ENCODE data around the gene NPM1. TPM values are rescaled to one million over a fixed set of nuclear protein-coding genes. Genes with fewer than 3 reads are reported as not detected.

The NPM1 gene
- total RNA-seq, 1 experiment from 2014 or later, result 2,112 TPM

DNA sequence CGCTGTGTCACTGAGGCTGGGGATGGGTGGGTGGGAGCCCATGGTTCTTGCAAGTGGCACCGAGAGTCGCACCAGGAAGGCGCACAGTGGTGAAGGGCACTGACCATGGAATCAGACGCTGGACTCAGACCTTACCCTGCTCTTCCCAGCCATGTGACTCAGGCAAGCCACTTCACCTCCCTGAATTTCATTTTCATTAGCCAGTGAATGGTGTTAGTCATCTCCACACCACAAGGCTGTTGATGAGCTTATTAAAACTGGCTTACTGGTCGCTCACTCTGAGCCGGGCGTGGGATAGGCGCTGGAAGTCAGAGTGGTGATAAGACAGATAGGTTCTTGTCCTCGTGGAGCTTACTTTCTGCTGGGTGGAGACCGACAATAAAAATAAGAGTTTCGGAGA, 56.9 kb downstream of the NPM1 start:
- Histone ChIP-seq H3K27me3 (replicated peaks; ENCODE audit: control insufficient read depth, insufficient read depth, low read length) (no peaks in the 10 kb centered on the region), H3K4me1 (no peaks in the 10 kb centered on the region)

GRCh38 chr5:171445644-171446516, 58.2 kb downstream of the NPM1 start:
- Mint-ChIP-seq H3K27ac (ENCODE audit: unreplicated experiment) (no peak overlapping the region), H3K9me3 (ENCODE audit: unreplicated experiment) (no peaks in the 10 kb centered on the region), H3K36me3 (ENCODE audit: insufficient read depth, unreplicated experiment) (no peaks in the 10 kb centered on the region), H3K4me3 (ENCODE audit: unreplicated experiment) (no peak overlapping the region), H3K27me3 (ENCODE audit: insufficient read depth, unreplicated experiment) (no peaks in the 10 kb centered on the region), H3K4me1 (ENCODE audit: low read depth, unreplicated experiment) (no peaks in the 10 kb centered on the region)
- H3K27me3 ChIP-seq (replicated peaks; ENCODE audit: control insufficient read depth, insufficient read depth, low read length), result no peaks in the 10 kb centered on the region
- ChIA-PET POLR2A (no interaction called here), CTCF (no interaction called here)
- BruUV-seq (replicated peaks), result no TSS peak
- TF ChIP-seq, protein P1, sequence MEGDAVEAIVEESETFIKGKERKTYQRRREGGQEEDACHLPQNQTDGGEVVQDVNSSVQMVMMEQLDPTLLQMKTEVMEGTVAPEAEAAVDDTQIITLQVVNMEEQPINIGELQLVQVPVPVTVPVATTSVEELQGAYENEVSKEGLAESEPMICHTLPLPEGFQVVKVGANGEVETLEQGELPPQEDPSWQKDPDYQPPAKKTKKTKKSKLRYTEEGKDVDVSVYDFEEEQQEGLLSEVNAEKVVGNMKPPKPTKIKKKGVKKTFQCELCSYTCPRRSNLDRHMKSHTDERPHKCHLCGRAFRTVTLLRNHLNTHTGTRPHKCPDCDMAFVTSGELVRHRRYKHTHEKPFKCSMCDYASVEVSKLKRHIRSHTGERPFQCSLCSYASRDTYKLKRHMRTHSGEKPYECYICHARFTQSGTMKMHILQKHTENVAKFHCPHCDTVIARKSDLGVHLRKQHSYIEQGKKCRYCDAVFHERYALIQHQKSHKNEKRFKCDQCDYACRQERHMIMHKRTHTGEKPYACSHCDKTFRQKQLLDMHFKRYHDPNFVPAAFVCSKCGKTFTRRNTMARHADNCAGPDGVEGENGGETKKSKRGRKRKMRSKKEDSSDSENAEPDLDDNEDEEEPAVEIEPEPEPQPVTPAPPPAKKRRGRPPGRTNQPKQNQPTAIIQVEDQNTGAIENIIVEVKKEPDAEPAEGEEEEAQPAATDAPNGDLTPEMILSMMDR (IDR thresholded peaks at IDR 0.05; ENCODE audit: insufficient read depth in 1 of 2, low read depth in 1 of 2, low read length in 1 of 2, severe bottlenecking in 1 of 2, unreplicated experiment in 1 of 2), result no peak
- no peak overlapping the region for H3K4me3 ChIP-seq (ENCODE audit: low read depth, low read length)
- DNase-seq, result no peak
- intact Hi-C loops (cut with micrococcal nuclease; ENCODE audit: unreplicated experiment), result no loop called here
- no peaks in the 10 kb centered on the region for H3K4me1 ChIP-seq
- no peaks in the 10 kb centered on the region for H3K36me3 ChIP-seq (ENCODE audit: control insufficient read depth, insufficient read depth, low read length)
- H3K9me3 ChIP-seq, result no peaks in the 10 kb centered on the region

More for the DNA sequence above, 56.9 kb downstream of the NPM1 start:
- H3K4me3 ChIP-seq (ENCODE audit: low read depth, low read length), result no peak overlapping the region
- no peaks in the 10 kb centered on the region for H3K36me3 ChIP-seq (ENCODE audit: control insufficient read depth, insufficient read depth, low read length)
- intact Hi-C loops (cut with micrococcal nuclease; ENCODE audit: unreplicated experiment), result no loop called here
- TF ChIP-seq, protein P1 (IDR thresholded peaks at IDR 0.05; ENCODE audit: insufficient read depth in 1 of 2, low read depth in 1 of 2, low read length in 1 of 2, severe bottlenecking in 1 of 2, unreplicated experiment in 1 of 2), result no peak
- no TSS peak for BruUV-seq (replicated peaks)
- Mint-ChIP-seq H3K27me3 (ENCODE audit: insufficient read depth, unreplicated experiment) (no peaks in the 10 kb centered on the region), H3K9me3 (ENCODE audit: unreplicated experiment) (no peaks in the 10 kb centered on the region), H3K4me3 (ENCODE audit: unreplicated experiment) (no peak overlapping the region), H3K36me3 (ENCODE audit: insufficient read depth, unreplicated experiment) (no peaks in the 10 kb centered on the region), H3K4me1 (ENCODE audit: low read depth, unreplicated experiment) (no peaks in the 10 kb centered on the region), H3K27ac (ENCODE audit: unreplicated experiment) (no peak overlapping the region)
- DNase-seq, result no peak
- ChIA-PET CTCF (no interaction called here), POLR2A (no interaction called here)
- H3K9me3 ChIP-seq, result no peaks in the 10 kb centered on the region

- H3K36me3 ChIP-seq (ENCODE audit: control insufficient read depth, insufficient read depth, low read length), result no peaks in the 10 kb centered on the region
- H3K9me3 Mint-ChIP-seq (ENCODE audit: unreplicated experiment), result no peaks in the 10 kb centered on the region
- H3K4me1 ChIP-seq, result no peaks in the 10 kb centered on the region
- H3K4me1 Mint-ChIP-seq (ENCODE audit: low read depth, unreplicated experiment), result no peaks in the 10 kb centered on the region
- no peak overlapping the region for H3K27ac Mint-ChIP-seq (ENCODE audit: unreplicated experiment)
- ChIA-PET POLR2A (no interaction called here), CTCF (no interaction called here)
- H3K4me3 Mint-ChIP-seq (ENCODE audit: unreplicated experiment), result no peak overlapping the region
- H3K36me3 Mint-ChIP-seq (ENCODE audit: insufficient read depth, unreplicated experiment), result no peaks in the 10 kb centered on the region
- no peak for DNase-seq
- H3K27me3 ChIP-seq (replicated peaks; ENCODE audit: control insufficient read depth, insufficient read depth, low read length), result no peaks in the 10 kb centered on the region
- no TSS peak for BruUV-seq (replicated peaks)
- intact Hi-C loops (cut with micrococcal nuclease; ENCODE audit: unreplicated experiment), result no loop called here
- H3K27me3 Mint-ChIP-seq (ENCODE audit: insufficient read depth, unreplicated experiment), result no peaks in the 10 kb centered on the region
- H3K9me3 ChIP-seq, result no peaks in the 10 kb centered on the region
- TF ChIP-seq, protein P1 (IDR thresholded peaks at IDR 0.05; ENCODE audit: insufficient read depth in 1 of 2, low read depth in 1 of 2, low read length in 1 of 2, severe bottlenecking in 1 of 2, unreplicated experiment in 1 of 2), result no peak
- no peak overlapping the region for H3K4me3 ChIP-seq (ENCODE audit: low read depth, low read length)
These were observed 59.6 kb downstream of the NPM1 start for GRCh38 chr5:171447226-171447625.

All from Caco-2 (cell line).